CD14-positive monocyte (primary cell): ENCODE results near the gene HIVEP3. TPM values are rescaled to one million over a fixed set of nuclear protein-coding genes. Genes with fewer than 3 reads are reported as not detected.

Experiments used
- DNase-seq, 3 donors: peaks; one replicate each; pipeline ENCODE4 v3.0.0-alpha.2; 2011 to 2022
- H2AFZ ChIP-seq: 2 replicates; pipeline ENCODE4 v1.6.0; 2012; ENCODE audit warnings: mild to moderate bottlenecking, low read depth, low read length, inconsistent platforms; ENCODE audit not compliant: insufficient read depth, poor library complexity, severe bottlenecking
- H3K27ac ChIP-seq, 2 donors: 1 replicate in 1 of 2; 2 replicates in 1 of 2; pipeline ENCODE4 v1.5.1; 2012 to 2013; ENCODE audit warnings: low read length in 2 of 2, control low read depth in 1 of 2, inconsistent platforms in 1 of 2, low read depth in 1 of 2, mild to moderate bottlenecking in 1 of 2
- H3K27me3 ChIP-seq, 2 donors: one replicate each; pipeline versions ENCODE4 v1.6.0 to v1.6.1; 2011 to 2013; ENCODE audit warnings: low read length in 2 of 2; ENCODE audit not compliant: control insufficient read depth in 2 of 2, insufficient read depth in 2 of 2
- H3K36me3 ChIP-seq, 2 donors: replicated peaks in 1 of 2; 1 replicate in 1 of 2; 2 replicates in 1 of 2; pipeline versions ENCODE4 v1.5.1 to v1.6.1; 2012 to 2013; ENCODE audit warnings: low read length in 2 of 2, control low read depth in 1 of 2, inconsistent platforms in 1 of 2, mild to moderate bottlenecking in 1 of 2; ENCODE audit not compliant: insufficient read depth in 2 of 2, control insufficient read depth in 1 of 2
- H3K4me1 ChIP-seq, 2 donors: 1 replicate in 1 of 2; 2 replicates in 1 of 2; pipeline versions ENCODE4 v1.5.1 to v1.6.1; 2012 to 2013; ENCODE audit warnings: low read length in 2 of 2, control low read depth in 1 of 2, inconsistent platforms in 1 of 2, mild to moderate bottlenecking in 1 of 2, moderate library complexity in 1 of 2; ENCODE audit not compliant: insufficient read depth in 2 of 2, control insufficient read depth in 1 of 2
- H3K4me2 ChIP-seq: replicated peaks from 2 replicates; pipeline ENCODE3; 2012; ENCODE audit warnings: low read length, moderate library complexity, mild to moderate bottlenecking; ENCODE audit not compliant: poor library complexity, severe bottlenecking; ENCODE audit errors: extremely low read depth
- H3K4me3 ChIP-seq, 3 experiments: fragments of 200-600 bp in 1 of 3; sonication (generic) in 1 of 3; replicated peaks in 1 of 3; 1 replicate in 2 of 3; 2 replicates in 1 of 3; pipeline ENCODE4 v1.5.1; 2011 to 2013; ENCODE audit warnings: low read length in 3 of 3, mild to moderate bottlenecking in 3 of 3, control low read depth in 2 of 3, low read depth in 2 of 3, inconsistent platforms in 1 of 3, moderate library complexity in 1 of 3
- H3K79me2 ChIP-seq: 2 replicates; pipeline ENCODE4 v1.6.0; 2012; ENCODE audit warnings: mild to moderate bottlenecking, control low read depth, inconsistent platforms, low read length, moderate library complexity; ENCODE audit not compliant: insufficient read depth
- H3K9ac ChIP-seq: 2 replicates; pipeline ENCODE4 v1.6.0; 2017; ENCODE audit warnings: low read length, mild to moderate bottlenecking; ENCODE audit not compliant: insufficient read depth, poor library complexity, severe bottlenecking
- H3K9me3 ChIP-seq, 2 donors: replicated peaks in 1 of 2; 1 replicate in 1 of 2; 2 replicates in 1 of 2; pipeline versions ENCODE4 v1.5.1 to v1.6.1; 2012 to 2013; ENCODE audit warnings: low read length in 2 of 2, control low read depth in 1 of 2; ENCODE audit not compliant: control insufficient read depth in 1 of 2, insufficient read depth in 1 of 2
- H4K20me1 ChIP-seq: 2 replicates; pipeline ENCODE4 v1.6.0; 2012; ENCODE audit warnings: mild to moderate bottlenecking, low read length, control low read depth, moderate library complexity; ENCODE audit not compliant: insufficient read depth
- H3K27ac Mint-ChIP-seq, 7 donors: one replicate each; pipeline ENCODE4 v1.8.0; 2020; ENCODE audit warnings: mild to moderate bottlenecking in 7 of 7, mixed read lengths in 7 of 7, moderate library complexity in 6 of 7, inconsistent platforms in 2 of 7
- H3K27me3 Mint-ChIP-seq, 3 donors: one replicate each; pipeline ENCODE4 v1.8.0; 2021 to 2022; ENCODE audit warnings: low read depth in 3 of 3, mild to moderate bottlenecking in 3 of 3, mixed read lengths in 3 of 3, moderate library complexity in 3 of 3, inconsistent platforms in 1 of 3
- H3K36me3 Mint-ChIP-seq, 2 donors: one replicate each; pipeline ENCODE4 v1.8.0; 2020; ENCODE audit warnings: mixed read lengths in 2 of 2, inconsistent platforms in 1 of 2, mild to moderate bottlenecking in 1 of 2
- H3K4me1 Mint-ChIP-seq: one replicate; pipeline ENCODE4 v1.8.0; 2020; ENCODE audit warnings: mild to moderate bottlenecking, mixed read lengths
- H3K4me3 Mint-ChIP-seq, 2 donors: one replicate each; pipeline ENCODE4 v1.8.0; 2020; ENCODE audit warnings: mild to moderate bottlenecking in 2 of 2, mixed read lengths in 2 of 2, moderate library complexity in 1 of 2
- H3K9me3 Mint-ChIP-seq, 7 donors: one replicate each; pipeline ENCODE4 v1.8.0; 2020 to 2022; ENCODE audit warnings: mixed read lengths in 7 of 7, mild to moderate bottlenecking in 6 of 7, moderate library complexity in 6 of 7, inconsistent platforms in 2 of 7
- CTCF ChIP-seq: fragments of 200-600 bp; IDR thresholded peaks from one replicate; pipeline ENCODE4 v1.8.0; 2022; ENCODE audit warnings: antibody characterized with exemption, mild to moderate bottlenecking
- WGBS: methylation state at CpG from one replicate; pipeline ENCODE4 v1.1.5; 2013; ENCODE audit warnings: missing lambda C conversion rate; ENCODE audit not compliant: insufficient coverage; 5-methylcytosine and 5-hydroxymethylcytosine counted together
- intact Hi-C, 2 donors: fragments of 100-400 bp; cut with micrococcal nuclease; formaldehyde crosslinking; loops; one replicate each; pipeline versions ENCODE4 v1.15.0 to v1.15.1; 2023
- polyA plus RNA-seq, 3 donors: library from polyadenylated mRNA; depleted of rRNA in 1 of 3; unstranded in 2 of 3; stranded (reverse) in 1 of 3; fragments of 300-500 nt in 2 of 3; fragments of >200 nt in 1 of 3; fragmentation: Illumina TruSeq in 2 of 3; gene quantifications; 1 replicate in 2 of 3; 2 replicates in 1 of 3; pipeline ENCODE4 v1.2.3, GENCODE V29; 2012 to 2021

Gene HIVEP3
- polyA plus RNA-seq, 3 donors: 1.2 to 3.7 (median 1.8) TPM

DNA sequence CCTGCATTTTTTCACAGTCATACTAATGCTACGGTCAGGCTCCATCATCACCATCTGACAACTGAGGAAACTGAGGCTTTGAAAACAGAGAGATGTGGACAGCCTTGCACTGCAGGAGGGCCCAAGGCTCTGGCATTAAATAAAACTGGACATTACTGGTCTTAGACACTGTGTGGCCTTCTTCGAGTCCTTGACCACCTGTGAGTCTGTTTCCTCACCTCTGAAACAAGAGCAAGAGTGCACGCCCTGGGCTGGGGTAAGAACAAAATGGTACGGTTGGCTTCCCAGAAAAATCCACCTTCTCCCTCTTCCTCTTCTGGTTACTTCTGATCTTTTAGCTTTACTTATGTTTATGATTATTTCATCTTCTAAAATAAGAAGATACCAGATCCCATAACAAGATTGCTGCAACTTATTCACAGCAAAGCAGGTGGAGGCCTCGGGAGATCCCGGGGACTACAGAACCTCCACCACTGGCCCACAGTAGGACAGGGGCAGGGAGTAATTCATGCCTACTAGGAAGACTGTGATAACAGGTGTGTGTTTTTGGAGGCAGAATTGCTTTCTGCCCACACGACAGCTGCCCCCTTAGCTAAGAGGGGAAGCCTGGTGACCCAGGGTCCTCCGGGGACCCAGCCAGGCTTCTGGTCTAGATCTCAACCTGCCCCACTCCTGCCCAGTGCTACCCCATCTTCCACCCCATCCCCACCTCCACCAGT, 277.8 kb downstream of the HIVEP3 start:
- Mint-ChIP-seq H3K27ac (peak overlapping the region in 1 of 7 donors; percentile 15), H3K4me3 (no peak overlapping the region), H3K27me3 (peaks cover 0 to 4% (median 3%) of the 10 kb centered on the region in 3 donors), H3K4me1 (peaks cover 23% of the 10 kb centered on the region), H3K36me3 (peaks cover 4% of the 10 kb centered on the region in 2 donors), H3K9me3 (no peaks in the 10 kb centered on the region)
- H3K36me3 ChIP-seq: peaks cover 0 to 7% of the 10 kb centered on the region in 2 donors
- no peaks in the 10 kb centered on the region for H3K4me1 ChIP-seq
- H3K4me2 ChIP-seq: no peak overlapping the region
- H3K9me3 ChIP-seq: no peaks in the 10 kb centered on the region
- H4K20me1 ChIP-seq: peaks cover 98% of the 10 kb centered on the region
- no peaks in the 10 kb centered on the region for H3K79me2 ChIP-seq
- intact Hi-C loops: no loop called here
- no peak overlapping the region for H3K4me3 ChIP-seq
- no peak overlapping the region for H2AFZ ChIP-seq
- no peak for DNase-seq
- H3K27me3 ChIP-seq: no peaks in the 10 kb centered on the region
- no peak overlapping the region for H3K9ac ChIP-seq
- WGBS: 100% methylated on average over 3 of the region's 8 CpGs
- H3K27ac ChIP-seq: no peak overlapping the region
- TF ChIP-seq CTCF: no peak

- peaks cover 19% of the 10 kb centered on the region for H3K4me1 Mint-ChIP-seq
- H3K9me3 Mint-ChIP-seq: no peaks in the 10 kb centered on the region
- Histone ChIP-seq H3K4me2 (no peak overlapping the region), H3K36me3 (peaks cover 0 to 4% of the 10 kb centered on the region in 2 donors), H3K27ac (no peak overlapping the region), H3K9ac (no peak overlapping the region), H3K79me2 (no peaks in the 10 kb centered on the region), H2AFZ (no peak overlapping the region), H3K9me3 (no peaks in the 10 kb centered on the region), H3K27me3 (no peaks in the 10 kb centered on the region), H3K4me1 (no peaks in the 10 kb centered on the region), H3K4me3 (no peak overlapping the region), H4K20me1 (peaks cover 95% of the 10 kb centered on the region)
- no peak for DNase-seq
- no peak for TF ChIP-seq CTCF
- 95% methylated on average over 8 of the region's 12 CpGs for WGBS
- H3K27ac Mint-ChIP-seq: peak overlapping the region in 1 of 7 donors; percentile 48
- peaks cover 3 to 4% of the 10 kb centered on the region in 2 donors for H3K36me3 Mint-ChIP-seq
- peaks cover 0 to 4% (median 3%) of the 10 kb centered on the region in 3 donors for H3K27me3 Mint-ChIP-seq
- intact Hi-C loops: no loop called here
- H3K4me3 Mint-ChIP-seq: no peak overlapping the region
Measured at GRCh38 chr1:41640141-41640751, 278.5 kb downstream of the HIVEP3 start.
